ENCODE results near the gene TIGAR. TPM values are rescaled to one million over a fixed set of nuclear protein-coding genes. Genes with fewer than 3 reads are reported as not detected.

Gene TIGAR
- total RNA-seq (1 to 10 TPM; 1.1 to 3.3 TPM), polyA plus RNA-seq (1 to 10 TPM in 1 of 2 donors, under 1 TPM in 1; 0.56 to 3.0 TPM)

GRCh38 chr12:4320853-4321701 lies at the start of gene TIGAR:
Gene TIGAR (plus strand): TSS chr12:4321213. CDS start chr12:4321272, 59 bp downstream.
- Histone ChIP-seq H3K27ac (ENCODE audit: low read depth in 1 of 2, low read length in 2 of 2) (peak within 1 kb of the TSS; percentile 64 to 66), H3K4me3 (ENCODE audit: low read depth in 1 of 3, low read length in 3 of 3) (peak within 1 kb of the TSS; percentile 86 to 96 (median 93))

GRCh38 chr12:4271717-4272423 lies 49.1 kb upstream of the TIGAR start:
- peak; percentile 53 for DNase-seq (ENCODE audit: low spot score)
- no peak for TF ChIP-seq HNF4G (IDR thresholded peaks at IDR 0.05)
- WGBS, result 4% methylated on average over 43 of the region's 43 CpGs
- Histone ChIP-seq H3K4me1 (ENCODE audit: control insufficient read depth in 4 of 4, insufficient read depth in 4 of 4, low read length in 3 of 4) (peaks cover 30 to 66% (median 40%) of the 10 kb centered on the region in 4 donors), H3K27me3 (ENCODE audit: control insufficient read depth in 4 of 4, insufficient read depth in 4 of 4, low read length in 3 of 4) (peaks cover 2 to 24% (median 10%) of the 10 kb centered on the region in 4 donors), H3K27ac (ENCODE audit: low read depth in 1 of 2, low read length in 2 of 2) (peak overlapping the region; percentile 60 to 67), H3K4me3 (ENCODE audit: low read depth in 1 of 3, low read length in 3 of 3) (peak overlapping the region in 2 of 3 donors; percentile 6 to 45), H3K36me3 (ENCODE audit: control insufficient read depth in 4 of 4, insufficient read depth in 3 of 4, low read depth in 1 of 4, low read length in 3 of 4) (no peaks in the 10 kb centered on the region), H3K9ac (ENCODE audit: low read depth in 1 of 2, low read length in 2 of 2) (no peak overlapping the region), H3K9me3 (ENCODE audit: control insufficient read depth in 4 of 4, low read length in 3 of 4) (no peaks in the 10 kb centered on the region)

More at GRCh38 chr12:4320853-4321701, at the start of gene TIGAR:
- WGBS, result under 1% methylated on average over 76 of the region's 76 CpGs
- H3K4me1 ChIP-seq (ENCODE audit: control insufficient read depth in 4 of 4, insufficient read depth in 4 of 4, low read length in 3 of 4), result peaks cover 0 to 17% (median 8%) of the 10 kb centered on the region in 4 donors
- no peaks in the 10 kb centered on the region for H3K27me3 ChIP-seq (ENCODE audit: control insufficient read depth in 4 of 4, insufficient read depth in 4 of 4, low read length in 3 of 4)
- no peaks in the 10 kb centered on the region for H3K36me3 ChIP-seq (ENCODE audit: control insufficient read depth in 4 of 4, insufficient read depth in 3 of 4, low read depth in 1 of 4, low read length in 3 of 4)
- no peaks in the 10 kb centered on the region for H3K9me3 ChIP-seq (ENCODE audit: control insufficient read depth in 4 of 4, low read length in 3 of 4)
- TF ChIP-seq SP1 (IDR thresholded peaks at IDR 0.05), result no peak
- TF ChIP-seq ZBTB33 (IDR thresholded peaks at IDR 0.05), result no peak
- no peak for TF ChIP-seq TAF1 (conservative IDR thresholded peaks at IDR 0.05)
- no peak for TF ChIP-seq ATF3 (IDR thresholded peaks at IDR 0.05)
- no peak for TF ChIP-seq RXRA (IDR thresholded peaks at IDR 0.05)
- TF ChIP-seq HNF4A (conservative IDR thresholded peaks at IDR 0.05), result no peak
- peak in 1 of 2 donors; percentile 57 for TF ChIP-seq GABPA (IDR thresholded peaks at IDR 0.05 in 1 of 2, conservative IDR thresholded peaks at IDR 0.05 in 1 of 2)
- no peak for TF ChIP-seq FOXA2 (IDR thresholded peaks at IDR 0.05)
- peak; percentile 2 for TF ChIP-seq CTCF (IDR thresholded peaks at IDR 0.05; ENCODE audit: low read depth, low read length, missing input control)
- peak within 1 kb of the TSS; percentile 72 to 78 for H3K9ac ChIP-seq (ENCODE audit: low read depth in 1 of 2, low read length in 2 of 2)
- peak; percentile 76 for DNase-seq (ENCODE audit: low spot score)
